Adipose tissue (tissue), 3 donors: Measurements from ENCODE around the gene LGALS4. TPM values are rescaled to one million over a fixed set of nuclear protein-coding genes. Genes with fewer than 3 reads are reported as not detected.
"Not testable (repeated sequence)": the region's sequence is repeated elsewhere in the genome, so short reads cannot be mapped to it uniquely, and the experiment has no call there.

Source experiments
- H3K27ac ChIP-seq: one replicate; pipeline ENCODE4 v1.5.1; 2013; ENCODE audit warnings: low read depth, low read length
- WGBS, 3 donors: extraction: QIAGEN DNeasy Blood & Tissue Kit; methylation state at CpG; one replicate each; pipeline ENCODE4 v1.1.7; 2013; 5-methylcytosine and 5-hydroxymethylcytosine counted together
- polyA plus RNA-seq, 3 donors: library from polyadenylated mRNA; stranded (reverse); fragments of 200-250 nt; gene quantifications; one replicate each; pipeline ENCODE4 v1.2.3, GENCODE V29; 2013
- donor health status: healthy with polysubstance abuse.
- donor health status: Bipolar disorder and iron deficiency.
- donor health status: healthy.

The LGALS4 gene
- polyA plus RNA-seq, 3 donors: 7.1 to 21.1 (median 9.2) TPM

GRCh38 chr19:38833092-38833425 lies 20.3 kb upstream of the LGALS4 start:
- 85 to 90% (median 89%) methylated on average over 7 of the region's 7 CpGs for WGBS, 3 donors
- H3K27ac ChIP-seq: no peak overlapping the region

- peak overlapping the region; percentile 17 for H3K27ac ChIP-seq
- 2 to 3% (median 3%) methylated on average over 16 of the region's 16 CpGs for WGBS, 3 donors
These were observed 18.4 kb upstream of the LGALS4 start for GRCh38 chr19:38831142-38831605.

DNA sequence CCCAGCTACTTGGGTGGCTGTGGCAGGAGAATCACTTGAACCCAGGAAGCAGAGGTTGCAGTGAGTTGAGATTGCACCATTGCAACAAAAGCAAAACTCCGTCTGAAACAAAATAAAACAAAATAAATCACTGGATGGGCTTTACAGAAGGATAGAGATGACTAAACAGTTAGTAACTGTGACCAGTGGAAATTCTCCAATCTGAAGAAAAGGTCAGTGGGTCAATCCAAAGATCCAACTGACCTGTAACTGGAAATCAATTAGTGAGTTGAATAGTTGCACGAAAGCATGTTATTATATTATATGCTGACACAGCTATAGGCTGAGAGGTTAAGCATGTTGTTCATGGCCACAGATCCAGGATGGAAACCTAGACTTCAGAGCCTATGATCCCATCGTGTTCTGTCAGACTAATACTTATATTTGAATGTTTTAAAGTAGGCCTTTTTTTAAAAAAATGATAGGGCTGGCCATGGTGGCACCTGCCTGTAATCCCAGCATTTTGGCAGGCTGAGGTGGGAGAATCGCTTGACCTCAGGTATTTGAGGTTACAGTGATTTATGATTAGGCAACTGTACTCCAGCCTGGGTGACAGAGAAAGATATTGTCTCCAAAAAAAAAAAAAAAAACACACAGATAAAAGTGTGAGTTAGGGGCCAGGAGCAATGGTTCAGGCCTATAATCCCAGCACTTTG lies 17.4 kb upstream of the LGALS4 start:
- H3K27ac ChIP-seq: no peak overlapping the region
- WGBS, 3 donors: 52 to 72% (median 64%) methylated on average over 4 of the region's 4 CpGs

GRCh38 chr19:38829203-38829602 lies 16.5 kb upstream of the LGALS4 start:
- 80 to 93% (median 84%) methylated on average over 7 of the region's 7 CpGs for WGBS, 3 donors
- H3K27ac ChIP-seq: not testable (repeated sequence)

DNA sequence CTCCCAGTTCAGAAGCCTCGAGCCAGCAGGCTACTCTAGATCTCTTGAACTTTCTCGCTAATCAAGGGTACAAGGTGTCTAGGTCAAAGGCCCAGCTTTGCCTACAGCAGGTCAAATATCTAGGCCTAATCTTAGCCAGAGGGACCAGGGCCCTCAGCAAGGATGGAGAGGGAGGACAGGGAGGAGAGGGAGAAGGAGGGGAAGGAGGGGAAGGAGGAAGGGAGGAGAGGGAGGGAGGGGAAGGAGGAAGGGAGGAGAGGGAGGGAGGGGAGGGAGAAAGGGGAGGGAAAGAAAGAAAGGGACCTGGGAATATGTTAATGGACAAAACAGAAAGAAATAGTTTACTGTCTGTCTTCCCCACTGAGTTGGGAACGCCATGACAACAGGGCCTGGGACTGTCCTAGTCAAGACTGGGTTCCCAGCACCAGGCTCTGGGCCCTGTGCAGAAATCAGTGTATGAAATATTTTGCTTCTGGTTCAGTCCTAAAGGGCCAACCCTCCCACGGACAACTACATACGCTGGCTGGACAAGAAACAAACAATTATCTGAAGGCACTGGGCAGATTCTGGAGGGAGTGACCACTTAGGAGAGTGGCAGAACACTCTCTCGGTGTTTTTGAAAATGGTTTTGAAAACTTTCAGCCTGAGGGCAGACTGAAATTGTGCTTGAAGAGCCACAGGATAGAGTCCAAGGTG lies 14.3 kb upstream of the LGALS4 start:
- H3K27ac ChIP-seq: no peak overlapping the region
- 61 to 70% (median 70%) methylated on average over 6 of the region's 6 CpGs for WGBS, 3 donors

DNA sequence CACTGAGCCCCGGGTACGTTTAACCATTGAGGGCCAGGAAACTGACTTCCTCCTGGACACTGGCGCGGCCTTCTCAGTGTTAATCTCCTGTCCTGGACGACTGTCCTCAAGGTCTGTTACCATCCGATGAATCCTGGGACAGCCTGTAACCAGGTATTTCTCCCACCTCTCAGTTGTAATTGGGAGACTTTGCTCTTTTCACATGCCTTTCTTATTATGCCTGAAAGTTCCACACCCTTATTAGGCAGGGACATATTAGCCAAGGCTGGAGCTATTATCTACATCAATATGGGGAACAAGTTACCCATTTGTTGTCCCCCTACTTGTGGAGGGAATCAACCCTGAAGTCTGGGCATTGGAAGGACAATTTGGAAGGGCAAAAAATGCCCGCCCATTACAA lies 13.2 kb upstream of the LGALS4 start:
- WGBS, 3 donors: 81 to 88% (median 84%) methylated on average over 7 of the region's 7 CpGs
- not testable (repeated sequence) for H3K27ac ChIP-seq

DNA sequence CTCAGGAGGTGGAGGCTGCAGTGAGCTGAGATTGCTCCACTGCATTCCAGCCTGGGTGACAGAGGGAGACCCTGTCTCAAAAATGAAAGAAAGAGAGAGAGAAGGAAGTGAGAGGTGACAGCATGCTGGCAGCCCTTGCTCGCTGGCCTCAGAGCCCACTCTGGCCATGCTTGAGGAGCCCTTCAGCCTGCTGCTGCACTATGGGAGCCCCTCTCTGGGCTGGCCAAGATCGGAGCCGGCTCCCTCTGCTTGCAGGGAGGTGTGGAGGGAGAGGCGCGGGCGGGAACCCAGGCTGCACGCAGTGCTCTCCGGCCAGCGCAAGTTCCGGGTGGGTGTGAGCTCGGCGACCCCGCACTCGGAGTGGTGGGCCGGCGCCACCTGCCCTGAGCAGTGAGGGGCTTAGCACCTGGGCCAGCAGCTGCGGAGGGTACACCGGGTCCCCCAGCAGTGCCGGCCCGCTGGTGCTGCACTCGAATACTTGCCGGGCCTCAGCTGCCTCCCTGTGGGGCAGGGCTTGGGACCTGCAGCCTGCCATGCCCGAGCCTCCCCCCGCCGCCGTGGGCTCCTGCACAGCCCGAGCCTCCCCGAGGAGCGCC lies 8.6 kb upstream of the LGALS4 start:
- not testable (repeated sequence) for H3K27ac ChIP-seq
- WGBS, 3 donors: 97 to 98% (median 98%) methylated on average over 28 to 29 of the region's 29 CpGs

GRCh38 chr19:38819231-38819920 lies 6.6 kb upstream of the LGALS4 start:
- WGBS, 3 donors: 69 to 90% (median 83%) methylated on average over 13 of the region's 13 CpGs
- no peak overlapping the region for H3K27ac ChIP-seq

DNA sequence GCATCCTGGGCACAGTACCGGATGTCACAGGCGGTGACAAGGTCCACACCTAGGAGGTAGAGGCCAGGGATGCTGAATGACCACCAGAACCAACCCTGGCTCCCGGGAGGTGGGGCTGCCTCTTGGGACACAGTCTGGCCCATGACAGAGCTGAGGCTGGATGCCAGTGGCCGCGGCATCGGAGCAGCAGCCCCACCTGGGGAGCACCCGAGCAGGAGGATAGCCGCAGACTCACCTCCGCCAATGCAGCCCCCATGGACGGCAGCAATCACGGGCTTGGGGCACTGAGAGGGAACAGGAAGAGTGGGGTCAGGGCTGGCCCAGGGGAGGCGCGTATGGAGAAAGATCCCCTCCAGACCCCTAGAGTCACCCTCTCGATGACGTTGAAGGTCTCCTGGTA lies 4.3 kb upstream of the LGALS4 start:
- WGBS, 3 donors: 93 to 95% (median 94%) methylated on average over 15 of the region's 15 CpGs

GRCh38 chr19:38816131-38816750 lies 3.5 kb upstream of the LGALS4 start:
- 87 to 96% (median 95%) methylated on average over 17 to 18 of the region's 18 CpGs for WGBS, 3 donors
- H3K27ac ChIP-seq: no peak overlapping the region

More for the DNA sequence above, 4.3 kb upstream of the LGALS4 start:
- no peak overlapping the region for H3K27ac ChIP-seq

DNA sequence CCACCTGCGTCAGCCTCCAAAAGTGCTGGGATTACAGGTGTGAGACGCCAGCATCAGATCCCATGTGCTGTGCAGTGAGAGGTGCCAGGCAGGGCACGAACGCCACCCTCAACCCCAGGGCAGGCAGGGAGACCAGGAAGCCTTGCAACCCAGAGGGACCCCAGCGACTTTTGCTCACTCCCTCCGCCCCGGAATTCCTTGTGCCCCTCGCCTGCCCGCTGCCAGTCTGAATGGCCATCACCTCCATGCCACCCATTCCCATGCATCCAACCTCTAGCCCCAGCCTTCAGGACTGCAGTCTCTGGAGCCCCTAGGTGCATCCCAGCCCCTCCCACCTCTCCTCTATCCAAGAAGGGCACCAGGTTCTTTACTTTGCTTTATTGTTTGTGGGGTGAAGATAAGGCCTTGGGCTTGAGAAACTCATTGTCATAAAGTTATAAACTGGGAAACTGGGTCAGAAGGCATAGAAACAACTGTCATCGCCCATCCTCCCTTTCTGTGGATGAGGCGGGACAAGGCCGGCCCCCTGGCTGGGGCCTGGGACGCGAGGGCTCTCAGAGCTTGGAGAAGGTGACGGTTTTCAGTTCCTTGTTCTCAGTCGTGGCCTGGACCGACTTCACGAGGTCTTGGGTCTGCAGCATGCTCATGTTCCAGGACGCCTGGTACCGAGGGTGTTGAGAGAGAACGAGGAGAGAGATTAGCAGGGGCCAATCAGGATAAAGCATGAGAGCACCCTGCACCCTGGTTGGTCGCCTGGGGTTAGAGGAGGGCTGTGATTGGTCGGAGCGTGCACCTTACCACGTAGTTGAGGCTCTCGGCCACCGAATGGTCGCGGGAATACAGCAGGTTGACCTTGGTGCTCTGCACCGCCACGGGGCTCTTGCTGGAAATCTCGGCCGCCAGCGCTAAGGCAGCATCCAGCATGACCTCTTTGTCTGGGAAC lies 2.6 kb upstream of the LGALS4 start:
- no peak overlapping the region for H3K27ac ChIP-seq
- 90 to 93% (median 91%) methylated on average over 34 of the region's 34 CpGs for WGBS, 3 donors

- H3K27ac ChIP-seq: not testable (repeated sequence)
- 77 to 90% (median 85%) methylated on average over 2 of the region's 2 CpGs for WGBS, 3 donors
These were observed 1.2 kb upstream of the LGALS4 start for GRCh38 chr19:38813932-38814331.

DNA sequence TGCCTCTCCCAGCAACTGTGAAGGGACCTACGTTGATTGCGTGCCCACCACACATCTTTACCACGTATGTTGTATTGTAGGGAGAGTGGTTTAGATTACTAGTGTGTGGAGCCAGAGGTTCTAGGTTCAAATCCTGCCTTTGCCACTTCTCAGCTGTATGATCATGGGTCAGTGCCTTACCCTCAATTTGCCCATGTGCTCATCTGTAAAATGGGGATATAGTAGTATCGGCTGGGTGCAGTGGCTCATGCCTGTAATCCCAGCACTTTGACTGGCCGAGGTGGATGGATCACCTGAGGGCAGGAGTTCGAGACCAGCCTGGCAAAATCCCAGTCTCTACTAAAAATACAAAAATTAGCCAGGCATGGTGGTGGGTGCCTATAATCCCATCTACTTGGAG lies 578 bp upstream of the LGALS4 start:
- no peak overlapping the region for H3K27ac ChIP-seq

GRCh38 chr19:38812009-38812840 lies 520 bp downstream of the LGALS4 start:
- WGBS, 3 donors: 78 to 82% (median 80%) methylated on average over 18 of the region's 18 CpGs

More for the DNA sequence above, 578 bp upstream of the LGALS4 start:
- WGBS, 3 donors: 56 to 93% (median 84%) methylated on average over 6 of the region's 6 CpGs

GRCh38 chr19:38809592-38810252 lies 3.0 kb downstream of the LGALS4 start:
- H3K27ac ChIP-seq: no peak overlapping the region
- 94 to 98% (median 96%) methylated on average over 5 to 8 of the region's 8 CpGs for whole genome bisulfite sequencing, 3 donors

More at GRCh38 chr19:38812009-38812840, 520 bp downstream of the LGALS4 start:
- no peak overlapping the region for H3K27ac ChIP-seq

GRCh38 chr19:38808741-38809140 lies 4.0 kb downstream of the LGALS4 start:
- WGBS, 3 donors: 92 to 96% (median 93%) methylated on average over 16 to 17 of the region's 17 CpGs

More at GRCh38 chr19:38808741-38809140, 4.0 kb downstream of the LGALS4 start:
- no peak overlapping the region for H3K27ac ChIP-seq
